ENCODE measurements around the gene C1orf53. TPM values are rescaled to one million over a fixed set of nuclear protein-coding genes. Genes with fewer than 3 reads are reported as not detected.
"Not testable (repeated sequence)": the region's sequence is repeated elsewhere in the genome, so short reads cannot be mapped to it uniquely, and the experiment has no call there.

C1orf53 gene
- total RNA-seq, 1 experiment from 2014 or later, result 1.4 TPM

GRCh38 chr1:197951089-197951488 lies 48.7 kb downstream of the C1orf53 start:
- intact Hi-C loops (cut with micrococcal nuclease; ENCODE audit: unreplicated experiment), result no loop called here
- Histone ChIP-seq H3K36me3 (ENCODE audit: insufficient read depth, low read length, poor library complexity, severe bottlenecking) (no peaks in the 10 kb centered on the region), H3K9me3 (ENCODE audit: low read depth, low read length, poor library complexity, severe bottlenecking) (no peaks in the 10 kb centered on the region), H3K27ac (ENCODE audit: low read depth, low read length, poor library complexity, severe bottlenecking) (no peak overlapping the region), H3K4me1 (ENCODE audit: insufficient read depth, low read length, poor library complexity, severe bottlenecking) (no peaks in the 10 kb centered on the region), H3K27me3 (replicated peaks; ENCODE audit: insufficient read depth, low read depth, low read length, poor library complexity) (no peaks in the 10 kb centered on the region), H3K4me3 (ENCODE audit: low read depth, low read length, poor library complexity, severe bottlenecking) (no peak overlapping the region)
- ChIA-PET POLR2A (ENCODE audit: low non-redundant PET) (no interaction called here), CTCF (no interaction called here)
- BruUV-seq (replicated peaks), result no TSS peak
- DNase-seq (ENCODE audit: low spot score), result no peak
- TF ChIP-seq EZH2 (IDR thresholded peaks at IDR 0.05; ENCODE audit: borderline replicate concordance, low read depth, low read length, poor library complexity, severe bottlenecking) (no peak), CTCF (conservative IDR thresholded peaks at IDR 0.05; ENCODE audit: low read depth, low read length) (no peak)

- CTCF ChIA-PET, result no interaction called here
- no peaks in the 10 kb centered on the region for H3K4me1 ChIP-seq (ENCODE audit: insufficient read depth, low read length, poor library complexity, severe bottlenecking)
- no peaks in the 10 kb centered on the region for H3K9me3 ChIP-seq (ENCODE audit: low read depth, low read length, poor library complexity, severe bottlenecking)
- no peak overlapping the region for H3K4me3 ChIP-seq (ENCODE audit: low read depth, low read length, poor library complexity, severe bottlenecking)
- H3K27me3 ChIP-seq (replicated peaks; ENCODE audit: insufficient read depth, low read depth, low read length, poor library complexity), result no peaks in the 10 kb centered on the region
- DNase-seq (ENCODE audit: low spot score), result no peak
- H3K36me3 ChIP-seq (ENCODE audit: insufficient read depth, low read length, poor library complexity, severe bottlenecking), result no peaks in the 10 kb centered on the region
- no peak overlapping the region for H3K27ac ChIP-seq (ENCODE audit: low read depth, low read length, poor library complexity, severe bottlenecking)
- intact Hi-C loops (cut with micrococcal nuclease; ENCODE audit: unreplicated experiment), result no loop called here
- no TSS peak for BruUV-seq (replicated peaks)
- POLR2A ChIA-PET (ENCODE audit: low non-redundant PET), result no interaction called here
- no peak for TF ChIP-seq CTCF (conservative IDR thresholded peaks at IDR 0.05; ENCODE audit: low read depth, low read length)
- TF ChIP-seq EZH2 (IDR thresholded peaks at IDR 0.05; ENCODE audit: borderline replicate concordance, low read depth, low read length, poor library complexity, severe bottlenecking), result no peak
These were observed 49.3 kb downstream of the C1orf53 start for GRCh38 chr1:197951617-197952175.

- H3K4me3 ChIP-seq (ENCODE audit: low read depth, low read length, poor library complexity, severe bottlenecking); H3K36me3 ChIP-seq (ENCODE audit: insufficient read depth, low read length, poor library complexity, severe bottlenecking); intact Hi-C loops (cut with micrococcal nuclease; ENCODE audit: unreplicated experiment); H3K27ac ChIP-seq (ENCODE audit: low read depth, low read length, poor library complexity, severe bottlenecking); H3K9me3 ChIP-seq (ENCODE audit: low read depth, low read length, poor library complexity, severe bottlenecking); DNase-seq (ENCODE audit: low spot score); BruUV-seq (replicated peaks); H3K27me3 ChIP-seq (replicated peaks; ENCODE audit: insufficient read depth, low read depth, low read length, poor library complexity); POLR2A ChIA-PET (ENCODE audit: low non-redundant PET); H3K4me1 ChIP-seq (ENCODE audit: insufficient read depth, low read length, poor library complexity, severe bottlenecking); CTCF ChIA-PET: not testable (repeated sequence)
These were observed 51.0 kb downstream of the C1orf53 start for GRCh38 chr1:197953472-197953871.

- intact Hi-C loops (cut with micrococcal nuclease; ENCODE audit: unreplicated experiment), result no loop called here
- Histone ChIP-seq H3K36me3 (ENCODE audit: insufficient read depth, low read length, poor library complexity, severe bottlenecking) (no peaks in the 10 kb centered on the region), H3K4me1 (ENCODE audit: insufficient read depth, low read length, poor library complexity, severe bottlenecking) (no peaks in the 10 kb centered on the region), H3K9me3 (ENCODE audit: low read depth, low read length, poor library complexity, severe bottlenecking) (no peaks in the 10 kb centered on the region), H3K4me3 (ENCODE audit: low read depth, low read length, poor library complexity, severe bottlenecking) (no peak overlapping the region), H3K27ac (ENCODE audit: low read depth, low read length, poor library complexity, severe bottlenecking) (no peak overlapping the region), H3K27me3 (replicated peaks; ENCODE audit: insufficient read depth, low read depth, low read length, poor library complexity) (no peaks in the 10 kb centered on the region)
- BruUV-seq (replicated peaks), result no TSS peak
- TF ChIP-seq EZH2 (IDR thresholded peaks at IDR 0.05; ENCODE audit: borderline replicate concordance, low read depth, low read length, poor library complexity, severe bottlenecking) (no peak), CTCF (conservative IDR thresholded peaks at IDR 0.05; ENCODE audit: low read depth, low read length) (no peak)
- DNase-seq (ENCODE audit: low spot score), result no peak
- ChIA-PET POLR2A (ENCODE audit: low non-redundant PET) (no interaction called here), CTCF (no interaction called here)
These were observed 52.4 kb downstream of the C1orf53 start for GRCh38 chr1:197954718-197955418.
